Astrocyte of the spinal cord (primary cell): ENCODE results near the gene LSS.

ENCODE experiments used
- DNase-seq: peaks from one replicate; pipeline ENCODE4 v3.0.0; 2011; ENCODE audit warnings: low read depth, low spot score
- H3K4me3 ChIP-seq: 2 replicates; pipeline ENCODE4 v1.5.1; 2011; ENCODE audit warnings: low read depth, mild to moderate bottlenecking, low read length, moderate library complexity
- CTCF ChIP-seq: IDR thresholded peaks from 2 replicates; pipeline ENCODE4 v1.5.1; 2012; ENCODE audit warnings: low read depth, mild to moderate bottlenecking, low read length, inconsistent platforms
- in situ Hi-C: cut with HindIII; loops from 2 replicates; pipeline ENCODE4 v1.10.0; 2017; ENCODE audit warnings: low sequenced_read_pairs

The LSS gene

GRCh38 chr21:46265736-46266525 lies 37.4 kb upstream of the LSS start:
- no peak for DNase-seq
- no peak for TF ChIP-seq CTCF
- in situ Hi-C loops: no loop called here
- no peak overlapping the region for H3K4me3 ChIP-seq

GRCh38 chr21:46264690-46265144 lies 36.1 kb upstream of the LSS start:
- no peak for DNase-seq
- in situ Hi-C loops: no loop called here
- no peak for TF ChIP-seq CTCF
- H3K4me3 ChIP-seq: no peak overlapping the region

- no peak for TF ChIP-seq CTCF
- in situ Hi-C loops: no loop called here
- H3K4me3 ChIP-seq: no peak overlapping the region
- no peak for DNase-seq
Observed at GRCh38 chr21:46264046-46264689, 35.6 kb upstream of the LSS start.

- in situ Hi-C loops: no loop called here
- no peak for DNase-seq
- H3K4me3 ChIP-seq: no peak overlapping the region
- no peak for TF ChIP-seq CTCF
Observed at GRCh38 chr21:46256501-46256994, 28.0 kb upstream of the LSS start.

GRCh38 chr21:46255758-46256337 lies 27.3 kb upstream of the LSS start:
- in situ Hi-C loops: no loop called here
- no peak for DNase-seq
- no peak for TF ChIP-seq CTCF
- no peak overlapping the region for H3K4me3 ChIP-seq

- H3K4me3 ChIP-seq: no peak overlapping the region
- no peak for DNase-seq
- TF ChIP-seq CTCF: no peak
- in situ Hi-C loops: no loop called here
Observed at GRCh38 chr21:46255166-46255565, 26.6 kb upstream of the LSS start.
